Esophagus squamous epithelium (tissue), 4 donors: ENCODE data around the gene NAP1L5.
A peak's percentile ranks its signal among the peaks of the same experiment; 100 is the strongest.

ENCODE experiments used
- POLR2A ChIP-seq, 4 donors: fragments of 450-650 bp; IDR thresholded peaks; one replicate each; pipeline ENCODE4 v1.6.1; 2017; ENCODE audit warnings: antibody characterized with exemption in 4 of 4, mild to moderate bottlenecking in 4 of 4, moderate library complexity in 3 of 4
- TF ChIP-seq, protein P1 (sequence below), 6 experiments: fragments of 450-650 bp in 4 of 6; fragments of 200-600 bp in 2 of 6; sonication (generic) in 2 of 6; IDR thresholded peaks; one replicate each; pipeline ENCODE4 v1.5.1; 2016 to 2019; ENCODE audit warnings: antibody characterized with exemption in 6 of 6, mild to moderate bottlenecking in 4 of 6, moderate library complexity in 4 of 6

DNA sequence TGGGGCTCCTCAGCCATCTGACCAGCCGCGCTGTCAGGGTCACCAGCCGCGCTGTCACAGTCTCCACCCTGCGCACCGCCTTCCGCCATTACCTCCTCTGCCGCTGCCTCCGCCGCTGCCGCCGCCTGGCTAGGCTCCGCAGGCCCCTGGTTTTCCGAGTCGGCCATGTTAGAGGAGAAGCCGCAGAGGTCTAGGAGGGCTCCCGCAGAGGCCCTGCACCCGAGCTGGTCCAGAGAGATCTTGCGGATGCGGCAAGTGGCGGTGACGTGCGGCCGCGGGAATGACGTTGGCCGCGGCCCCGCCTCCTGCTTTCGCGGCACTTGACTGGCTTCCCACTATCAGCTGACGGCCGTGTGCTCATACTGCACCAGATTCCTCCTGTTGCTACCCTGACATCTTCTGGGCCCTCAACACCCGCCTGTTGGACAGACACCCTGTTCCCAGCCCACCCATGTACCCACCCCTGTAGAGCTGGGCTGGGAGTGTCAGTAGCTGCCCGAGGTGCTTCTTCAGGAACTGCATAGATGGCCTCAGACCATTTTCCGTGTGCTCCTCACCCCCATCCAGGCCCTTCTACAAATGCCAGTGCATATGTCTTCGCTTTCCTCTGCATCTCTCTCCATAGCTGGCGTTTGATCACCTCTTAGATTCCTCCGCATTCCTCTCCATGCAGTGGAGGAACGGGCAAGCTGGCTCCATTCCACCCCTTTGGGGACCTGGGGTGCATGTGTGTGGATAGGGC, at the start of gene NAP1L5:
- TF ChIP-seq, protein P1, sequence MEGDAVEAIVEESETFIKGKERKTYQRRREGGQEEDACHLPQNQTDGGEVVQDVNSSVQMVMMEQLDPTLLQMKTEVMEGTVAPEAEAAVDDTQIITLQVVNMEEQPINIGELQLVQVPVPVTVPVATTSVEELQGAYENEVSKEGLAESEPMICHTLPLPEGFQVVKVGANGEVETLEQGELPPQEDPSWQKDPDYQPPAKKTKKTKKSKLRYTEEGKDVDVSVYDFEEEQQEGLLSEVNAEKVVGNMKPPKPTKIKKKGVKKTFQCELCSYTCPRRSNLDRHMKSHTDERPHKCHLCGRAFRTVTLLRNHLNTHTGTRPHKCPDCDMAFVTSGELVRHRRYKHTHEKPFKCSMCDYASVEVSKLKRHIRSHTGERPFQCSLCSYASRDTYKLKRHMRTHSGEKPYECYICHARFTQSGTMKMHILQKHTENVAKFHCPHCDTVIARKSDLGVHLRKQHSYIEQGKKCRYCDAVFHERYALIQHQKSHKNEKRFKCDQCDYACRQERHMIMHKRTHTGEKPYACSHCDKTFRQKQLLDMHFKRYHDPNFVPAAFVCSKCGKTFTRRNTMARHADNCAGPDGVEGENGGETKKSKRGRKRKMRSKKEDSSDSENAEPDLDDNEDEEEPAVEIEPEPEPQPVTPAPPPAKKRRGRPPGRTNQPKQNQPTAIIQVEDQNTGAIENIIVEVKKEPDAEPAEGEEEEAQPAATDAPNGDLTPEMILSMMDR (IDR thresholded peaks at IDR 0.05), result no peak
- peak in 2 of 4 donors; percentile 18 to 41 for TF ChIP-seq POLR2A (IDR thresholded peaks at IDR 0.05)
